ENCODE data around the gene ZNF497. TPM values are rescaled to one million over a fixed set of nuclear protein-coding genes. Genes with fewer than 3 reads are reported as not detected.

Gene ZNF497
- 1 to 10 TPM in 1 of 2 donors, under 1 TPM in 1; 0.67 to 1.0 TPM for total RNA-seq

DNA sequence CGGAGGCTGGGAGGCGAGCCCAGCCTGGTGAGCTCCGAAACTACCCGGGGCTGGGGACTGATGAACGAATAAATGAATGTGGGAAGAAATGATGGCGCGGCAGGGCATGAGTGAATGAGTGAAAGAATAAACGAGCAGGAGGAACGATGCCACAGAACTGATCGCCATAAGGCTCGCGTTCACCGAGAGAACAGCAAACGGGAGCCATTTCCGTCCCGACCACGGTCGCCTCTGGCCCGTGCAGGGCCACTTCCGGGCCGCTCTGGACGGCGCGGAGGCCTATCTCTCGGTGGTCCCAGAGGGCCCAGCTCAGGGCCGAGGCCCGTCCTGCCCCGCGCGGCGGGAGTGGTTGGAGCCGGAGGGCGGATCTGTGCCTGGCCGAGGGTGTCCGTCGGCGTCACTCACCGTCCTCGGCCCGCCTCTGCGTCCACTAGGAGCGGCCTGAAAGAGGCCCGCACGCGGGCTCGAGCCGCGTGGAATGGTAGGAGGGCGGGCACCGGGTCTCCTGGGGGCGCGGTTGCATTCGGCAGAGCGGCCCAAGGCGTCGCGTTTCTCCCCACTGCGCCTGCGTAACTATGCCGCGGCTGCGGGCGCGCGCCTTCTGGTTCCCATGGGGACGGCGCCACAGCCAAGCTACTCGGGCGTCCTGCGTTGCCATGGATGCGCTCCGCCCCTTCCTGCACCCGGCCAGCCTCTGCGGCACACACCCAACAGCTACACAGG is at the start of gene ZNF497:
TSS of gene ZNF497 (minus strand) at position 480 of the 723 bp plus-strand sequence. CDS start 5,116 bp downstream, outside the sequence.

GRCh38 chr19:58408152-58409009 is 45.8 kb upstream of the ZNF497 start, which contains the start of gene ZNF584:
Gene ZNF584 (plus strand): TSS chr19:58408649. CDS start chr19:58409148, 499 bp downstream.

GRCh38 chr19:58395220-58395978 is 32.8 kb upstream of the ZNF497 start, which contains the start of gene RNF225:
Gene RNF225 (plus strand): TSS chr19:58395656. CDS start chr19:58396090, 434 bp downstream.

DNA sequence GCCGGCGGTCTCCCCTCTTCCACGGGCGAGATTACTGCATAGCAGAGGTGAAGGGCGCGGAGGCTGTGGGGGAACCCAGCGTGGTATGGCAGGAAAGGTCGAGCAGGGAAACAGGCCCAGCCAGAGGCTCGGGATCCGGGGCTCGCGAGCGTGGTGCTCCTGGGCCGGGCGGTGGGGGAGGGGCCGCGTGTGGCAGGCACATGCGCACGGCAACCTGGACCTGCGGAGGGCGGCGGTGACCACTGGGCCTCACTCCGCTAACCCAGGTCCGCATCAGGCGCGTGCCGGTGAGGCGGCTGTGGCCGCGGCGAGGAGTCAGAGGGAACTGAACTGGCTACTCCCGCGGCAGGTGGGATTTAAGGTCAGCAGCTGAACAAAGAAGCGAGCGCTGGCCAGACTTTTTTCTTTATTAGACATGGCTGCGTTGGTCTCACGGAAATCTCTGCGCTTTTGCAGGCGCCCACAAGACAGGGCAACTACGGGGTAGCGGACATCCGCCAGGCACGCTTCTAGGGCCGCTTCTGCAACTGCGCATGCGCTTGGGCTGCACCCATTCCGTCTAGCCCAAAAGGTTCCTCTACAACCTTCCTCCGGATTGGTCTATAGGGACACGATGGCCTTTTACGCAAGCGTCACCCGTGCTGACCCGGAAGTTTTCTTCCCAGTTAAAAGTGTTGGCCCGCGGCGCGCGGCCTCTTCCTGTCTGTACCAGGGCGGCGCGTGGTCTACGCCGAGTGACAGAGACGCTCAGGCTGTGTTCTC is 24.2 kb upstream of the ZNF497 start, which contains the start of gene RPS5:
TSS of gene RPS5 (plus strand) at position 694 of the 762 bp plus-strand sequence. CDS start 869 bp downstream, outside the sequence.

DNA sequence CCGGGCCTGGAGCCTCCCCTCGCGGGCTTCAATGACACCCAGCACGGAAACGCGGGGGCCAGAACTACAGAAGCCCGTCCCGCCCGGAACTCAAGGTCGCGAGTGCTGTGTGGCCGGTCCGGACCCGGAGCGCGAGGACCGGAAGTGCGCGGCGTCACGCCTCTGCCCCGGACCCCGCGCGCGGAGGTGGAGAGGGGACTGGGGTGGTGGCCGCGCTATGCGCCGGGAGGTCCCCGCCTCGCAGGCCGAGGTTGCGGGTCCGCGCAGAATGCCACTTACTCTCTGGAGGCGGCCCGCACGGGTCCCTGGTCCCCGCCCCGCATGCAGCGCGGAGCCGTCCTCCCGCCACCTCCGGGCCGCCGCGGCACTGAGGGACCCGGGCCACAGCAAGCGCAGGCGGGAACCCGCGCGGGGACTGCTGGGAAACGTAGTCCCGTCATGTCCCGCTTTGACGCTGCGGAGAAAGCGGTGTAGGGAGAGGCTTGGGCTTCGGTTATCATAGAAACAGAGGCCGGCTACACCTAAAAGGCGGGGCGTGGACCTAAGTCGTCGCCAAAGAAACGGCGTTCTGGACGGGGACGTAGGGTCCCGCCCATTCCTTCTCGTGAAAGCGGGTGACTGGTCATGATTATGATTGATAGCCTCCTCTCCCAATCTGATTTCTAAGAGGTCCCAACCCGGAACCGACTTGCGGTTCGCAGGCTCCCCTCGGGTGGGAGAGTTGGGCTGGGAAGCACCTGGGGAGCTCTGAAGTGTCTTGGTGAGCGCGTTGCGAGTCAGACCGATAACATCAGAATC is 18.3 kb upstream of the ZNF497 start, which contains the start of gene ZNF837:
TSS of gene ZNF837 (minus strand) at position 369 of the 798 bp plus-strand sequence. CDS start 11,698 bp downstream, outside the sequence.

DNA sequence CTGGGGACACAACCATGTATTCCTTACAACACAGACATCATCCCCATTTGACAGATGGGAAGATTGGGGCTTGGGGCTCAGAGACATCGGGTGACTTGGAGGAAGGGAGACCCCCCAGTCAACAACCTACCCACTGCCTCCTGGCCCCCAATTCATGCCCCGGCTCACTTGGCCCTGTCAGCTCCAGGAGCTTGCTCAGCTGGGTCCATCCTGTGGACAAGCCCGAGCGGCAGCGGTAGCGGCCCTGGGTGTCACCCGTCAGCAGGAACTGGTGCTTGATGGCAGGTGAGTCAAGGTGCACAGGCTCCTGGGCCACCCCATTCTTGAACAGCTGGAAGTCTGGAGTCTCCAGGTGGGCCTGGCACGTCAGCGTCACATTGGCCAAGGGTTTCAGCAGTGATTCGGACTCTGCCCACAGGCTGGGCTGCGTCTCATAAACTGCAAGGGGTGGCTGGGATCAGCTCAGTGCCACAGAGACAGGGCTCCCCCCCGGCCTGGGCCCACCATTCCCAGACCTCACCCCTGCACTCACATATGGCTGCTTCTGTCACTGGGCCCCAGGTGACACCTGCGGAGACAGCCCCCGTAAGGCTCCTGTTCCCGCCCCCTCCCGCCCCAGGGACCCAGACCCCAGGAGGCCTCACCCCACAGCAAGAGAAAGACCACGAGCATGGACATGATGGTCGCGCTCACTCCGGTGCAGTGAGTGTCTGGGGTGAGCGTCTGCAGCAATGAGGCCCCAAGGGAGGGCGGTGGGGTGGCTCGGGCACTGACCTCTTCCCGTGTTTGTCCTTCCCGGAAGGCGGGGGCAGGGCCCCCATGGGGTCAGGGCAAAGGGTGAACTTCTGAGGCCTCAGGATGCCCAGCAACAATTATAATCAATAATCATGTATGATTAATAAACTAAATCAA is 9.5 kb downstream of the ZNF497 start, which contains the start of gene A1BG:
TSS of gene A1BG (minus strand) at position 733 of the 912 bp plus-strand sequence. CDS start at position 678, 55 bp downstream.

DNA sequence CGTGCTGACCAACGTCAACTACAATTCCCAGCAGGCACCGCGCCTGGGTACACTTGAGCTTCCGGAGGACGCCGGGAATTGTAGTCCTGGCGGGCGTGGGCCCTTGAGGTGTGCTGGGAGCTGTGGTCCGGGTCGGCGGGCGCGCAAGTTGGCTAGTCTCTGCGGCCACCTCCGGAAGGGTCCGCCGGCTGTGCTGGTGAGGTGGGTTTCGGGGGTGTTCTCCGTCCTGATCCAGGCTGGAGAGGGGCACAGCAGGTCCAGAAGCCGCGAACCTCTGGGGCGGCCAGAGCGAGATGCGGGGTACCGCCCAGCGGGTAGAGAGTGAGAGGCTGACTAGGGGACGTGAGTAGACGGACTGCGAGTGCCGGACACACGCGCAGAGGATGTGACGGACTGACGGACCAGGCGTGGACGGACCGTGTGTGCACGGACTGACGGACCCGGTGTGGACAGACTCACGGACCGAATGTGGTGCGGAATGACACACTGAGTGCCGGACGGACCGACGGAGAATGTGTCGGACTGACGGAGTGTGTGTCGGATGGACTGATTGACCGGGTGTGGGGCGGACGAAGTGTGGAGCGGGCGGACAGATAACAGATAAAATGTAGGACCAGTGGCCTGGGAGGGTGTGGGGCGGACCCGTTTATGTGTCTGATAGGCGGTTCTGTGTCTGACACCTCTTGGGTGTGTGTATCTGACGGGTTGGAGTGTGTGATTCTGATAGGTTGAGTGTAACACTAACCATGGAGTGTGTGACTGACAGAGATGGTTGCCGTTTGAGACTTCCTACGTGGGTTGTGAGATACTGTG is 35.4 kb downstream of the ZNF497 start, which contains the start of gene ZSCAN22:
TSS of gene ZSCAN22 (plus strand) at position 81 of the 813 bp plus-strand sequence. CDS start 7,809 bp downstream, outside the sequence.

GRCh38 chr19:58305065-58305931 is 57.3 kb downstream of the ZNF497 start, which contains the start of gene ERVK3-1:
Gene ERVK3-1 (plus strand): TSS chr19:58305377. CDS start chr19:58312169, 6,792 bp downstream.

Small RNA genes lying within 50 kb of the gene (small RNA-seq; reads per million reads assigned to genes)
- gene MIR4754 (0 to 0.17 reads per million in 2 donors), gene MIR6806 (0 reads per million in 2 donors), gene RNA5SP473 (0 to 0.17 reads per million in 2 donors)

Other genes with a start within 250 kb of the ZNF497 start
- gene ZNF329, start 212.0 kb downstream of the ZNF497 start, total RNA-seq: 1 to 10 TPM; 8.0 to 8.3 TPM
- 10 to 100 TPM; 21.7 to 26.0 TPM for gene ZNF274, start 179.7 kb downstream of the ZNF497 start, total RNA-seq
- gene ZNF544, start 133.8 kb downstream of the ZNF497 start, total RNA-seq: 10 to 100 TPM; 24.4 to 32.3 TPM
- gene ZNF8, start 83.8 kb downstream of the ZNF497 start, total RNA-seq: 1 to 10 TPM; 3.8 to 5.3 TPM
- gene ERVK3-1, start 57.4 kb downstream of the ZNF497 start, total RNA-seq: 10 to 100 TPM; 27.5 to 51.3 TPM
- 1 to 10 TPM; 4.1 to 5.0 TPM for gene ZSCAN22, start 35.8 kb downstream of the ZNF497 start, total RNA-seq
- gene A1BG, start 9.3 kb downstream of the ZNF497 start, total RNA-seq: 1 to 10 TPM; 1.7 to 7.0 TPM
- 1 to 10 TPM; 1.7 to 3.8 TPM for gene ZNF837, start 18.3 kb upstream of the ZNF497 start, total RNA-seq
- 1,000 to 10,000 TPM in 1 of 2 donors, 100 to 1,000 TPM in 1; 673 to 1,376 TPM for gene RPS5, start 24.5 kb upstream of the ZNF497 start, total RNA-seq
- under 1 TPM in 1 of 2 donors, not detected in 1; 0.33 TPM for gene RNF225, start 32.9 kb upstream of the ZNF497 start, total RNA-seq
- 10 to 100 TPM; 14.8 to 16.7 TPM for gene ZNF584, start 45.9 kb upstream of the ZNF497 start, total RNA-seq
- 1 to 10 TPM; 7.6 to 8.7 TPM for gene ZNF132, start 77.4 kb upstream of the ZNF497 start, total RNA-seq
- 10 to 100 TPM; 12.7 to 13.8 TPM for gene ZNF324B, start 88.9 kb upstream of the ZNF497 start, total RNA-seq
- 10 to 100 TPM; 16.0 to 18.2 TPM for gene ZNF324, start 104.3 kb upstream of the ZNF497 start, total RNA-seq
- 1 to 10 TPM; 5.7 to 7.9 TPM for gene ZNF446, start 113.6 kb upstream of the ZNF497 start, total RNA-seq
- gene SLC27A5, start 149.2 kb upstream of the ZNF497 start, total RNA-seq: 10 to 100 TPM in 1 of 2 donors, 1 to 10 TPM in 1; 6.0 to 11.7 TPM
- gene ZBTB45, start 157.1 kb upstream of the ZNF497 start, total RNA-seq: 1 to 10 TPM; 7.6 to 8.0 TPM
- gene TRIM28, start 181.3 kb upstream of the ZNF497 start, total RNA-seq: 100 to 1,000 TPM; 204 to 363 TPM
- 10 to 100 TPM; 69.6 to 82.6 TPM for gene CHMP2A, start 192.4 kb upstream of the ZNF497 start, total RNA-seq
- 100 to 1,000 TPM; 101 to 126 TPM for gene UBE2M, start 195.9 kb upstream of the ZNF497 start, total RNA-seq
- gene MZF1, start 210.6 kb upstream of the ZNF497 start, total RNA-seq: 10 to 100 TPM in 1 of 2 donors, 1 to 10 TPM in 1; 8.7 to 12.0 TPM